ENCODE results near the gene MIGA2. TPM values are rescaled to one million over a fixed set of nuclear protein-coding genes. Genes with fewer than 3 reads are reported as not detected.

Gene MIGA2
- total and polyA plus RNA-seq, 9 of the 15 experiments (the other 6 are each of a cell fraction or from before 2014, with no cell fraction given) = 0.15 to 54.1 (median 18.0) TPM

- no peaks in the 10 kb centered on the region for H3K9me3 ChIP-seq (replicated peaks; ENCODE audit: control insufficient read depth, insufficient read depth, low read depth, low read length)
- H3K27me3 ChIP-seq (ENCODE audit: control insufficient read depth in 2 of 2, insufficient read depth in 2 of 2, low read length in 2 of 2) = no peaks in the 10 kb centered on the region
- H3K4me2 ChIP-seq (ENCODE audit: insufficient read depth, low read length) = no peak overlapping the region
- WGBS (ENCODE audit: insufficient coverage, low coverage, missing lambda C conversion rate) = 88% methylated on average over 5 of the region's 6 CpGs
- no peak overlapping the region for H3K9ac ChIP-seq (ENCODE audit: insufficient read depth in 1 of 2, low read depth in 2 of 2, low read length in 2 of 2)
- POLR2A ChIA-PET = interaction anchor here (0.6 to 1.6 kb wide), 2 partner anchors 15 to 405 kb away, joined by 4 to 5 read pairs; no protein-coding TSS in a partner anchor
- intact Hi-C loops (cut with micrococcal nuclease) = no loop called here
- no peaks in the 10 kb centered on the region for H3K79me2 ChIP-seq (ENCODE audit: control insufficient read depth, insufficient read depth, low read length)
- H3K4me3 ChIP-seq = no peak overlapping the region
- H3K9me1 ChIP-seq (ENCODE audit: control insufficient read depth, insufficient read depth, low read length) = no peaks in the 10 kb centered on the region
- TF ChIP-seq ZFP91 (CRISPR knock-in tag; IDR thresholded peaks at IDR 0.05) (no peak), RBM25 (IDR thresholded peaks at IDR 0.05; ENCODE audit: low read depth, low read length, severe bottlenecking) (peak; percentile 37)
- peaks cover 62% of the 10 kb centered on the region; the same call in 2 of the 3 replicates for H3K36me3 ChIP-seq (ENCODE audit: control insufficient read depth, insufficient read depth, low read length)
- TSS peak; percentile 21 for BruUV-seq (replicated peaks)
- H3K27ac ChIP-seq (ENCODE audit: extremely low read depth, low read depth, low read length) = no peak overlapping the region
- H2AFZ ChIP-seq (ENCODE audit: low read depth, low read length) = no peak overlapping the region
- no peak for ATAC-seq
- DNase-seq (ENCODE audit: extremely low read depth in 1 of 4, low spot score in 3 of 4) = peak in 1 of 4 experiments; percentile 8
- H3K4me1 ChIP-seq (replicated peaks in 1 of 2; ENCODE audit: control insufficient read depth in 2 of 2, insufficient read depth in 2 of 2, low read length in 2 of 2) = no peaks in the 10 kb centered on the region; a peak in 2 of 5 replicates
- in situ Hi-C loops (cut with MboI) = no loop called here
- no peak for FAIRE-seq
- 0 out of 2 replicates have a peak, but pooled peaks cover 3% of the 10 kb centered on the region for H4K20me1 ChIP-seq (replicated peaks; ENCODE audit: control insufficient read depth, insufficient read depth, low read length)
- CTCF ChIA-PET (ENCODE audit: low intra/inter-chr PET ratio) = no interaction called here
Observed at GRCh38 chr9:129053020-129053419, 16.6 kb downstream of the MIGA2 start.
